Mesothelial cell of epicardium (in vitro differentiated cells): ENCODE data around the gene MLLT3. TPM values are rescaled to one million over a fixed set of nuclear protein-coding genes. Genes with fewer than 3 reads are reported as not detected.

Experiments used
- DNase-seq, 2 experiments: peaks; one replicate each; pipeline ENCODE4 v3.0.0; 2021; ENCODE audit warnings: low spot score in 2 of 2; ENCODE audit not compliant: unreplicated experiment in 2 of 2
- H3K27ac Mint-ChIP-seq: 2 replicates; pipeline ENCODE4 v1.8.0; 2021; ENCODE audit warnings: mixed read lengths
- H3K27me3 Mint-ChIP-seq: 2 replicates; pipeline ENCODE4 v1.8.0; 2021; ENCODE audit warnings: low read depth, mixed read lengths
- H3K36me3 Mint-ChIP-seq: 2 replicates; pipeline ENCODE4 v1.8.0; 2021; ENCODE audit warnings: mixed read lengths
- H3K4me1 Mint-ChIP-seq: 2 replicates; pipeline ENCODE4 v1.8.0; 2021; ENCODE audit warnings: mixed read lengths
- H3K4me3 Mint-ChIP-seq: 2 replicates; pipeline ENCODE4 v1.8.0; 2021; ENCODE audit warnings: mild to moderate bottlenecking, moderate library complexity, mixed read lengths
- H3K9me3 Mint-ChIP-seq: 2 replicates; pipeline ENCODE4 v1.8.0; 2021; ENCODE audit warnings: mixed read lengths
- CTCF ChIP-seq: fragments of 200-600 bp; sonication (generic); IDR thresholded peaks from one replicate; pipeline ENCODE4 v1.5.0; 2021; ENCODE audit warnings: antibody characterized with exemption; ENCODE audit not compliant: unreplicated experiment
- total RNA-seq: library from RNA; stranded (reverse); gene quantifications from 3 replicates; pipeline ENCODE4 v1.2.1, GENCODE V29; 2021

MLLT3 gene
- total RNA-seq, 1 donor from 2014 or later, result 45.8 TPM

DNA sequence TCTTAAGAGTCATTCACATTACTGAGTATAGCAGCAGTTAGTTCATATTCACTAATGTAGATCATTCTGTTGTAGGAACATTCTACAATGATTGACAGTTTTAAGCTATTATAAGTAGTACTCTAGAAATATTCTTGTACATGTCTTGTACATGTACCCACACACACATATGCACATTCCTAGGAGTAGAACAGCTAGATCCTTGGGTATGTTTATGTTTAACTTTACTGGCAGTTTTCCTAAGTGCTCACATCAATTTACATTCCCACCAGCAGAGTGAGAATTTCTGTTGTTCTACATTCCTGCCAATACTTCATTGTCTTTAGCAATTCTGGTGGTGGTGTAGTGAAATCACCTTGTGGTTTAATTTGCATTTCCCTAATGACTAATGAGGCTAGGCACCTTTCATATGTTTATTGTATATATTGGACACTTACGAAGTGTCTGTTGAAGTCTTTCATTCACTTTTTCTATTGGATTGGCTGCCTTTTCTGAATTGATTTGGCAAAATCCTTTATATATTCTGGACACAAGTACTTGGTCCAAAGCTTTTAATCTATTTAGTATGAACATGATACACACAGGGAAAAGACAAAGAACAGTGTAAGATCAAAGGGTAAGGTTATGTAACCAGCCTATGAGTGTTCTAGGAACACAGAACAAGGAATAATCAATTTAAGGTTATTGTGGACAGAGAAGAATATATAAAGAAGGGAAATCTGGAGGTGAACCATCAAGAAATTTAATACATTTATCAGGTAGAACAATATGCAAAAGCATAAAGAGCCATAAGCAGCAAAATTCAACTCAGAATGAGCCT, 95.6 kb downstream of the MLLT3 start:
- Mint-ChIP-seq H3K27ac (no peak overlapping the region), H3K36me3 (peaks cover 3% of the 10 kb centered on the region), H3K9me3 (peaks cover 4% of the 10 kb centered on the region), H3K4me1 (peaks cover 12% of the 10 kb centered on the region), H3K4me3 (no peak overlapping the region), H3K27me3 (no peaks in the 10 kb centered on the region)
- DNase-seq, result no peak
- no peak for TF ChIP-seq CTCF

GRCh38 chr9:20524776-20525175, 97.5 kb downstream of the MLLT3 start:
- peaks cover 4% of the 10 kb centered on the region for H3K9me3 Mint-ChIP-seq
- H3K27ac Mint-ChIP-seq, result no peak overlapping the region
- peaks cover 3% of the 10 kb centered on the region for H3K4me1 Mint-ChIP-seq
- H3K4me3 Mint-ChIP-seq, result no peak overlapping the region
- no peaks in the 10 kb centered on the region for H3K27me3 Mint-ChIP-seq
- DNase-seq, result no peak
- no peak for TF ChIP-seq CTCF
- peaks cover 3% of the 10 kb centered on the region for H3K36me3 Mint-ChIP-seq

DNA sequence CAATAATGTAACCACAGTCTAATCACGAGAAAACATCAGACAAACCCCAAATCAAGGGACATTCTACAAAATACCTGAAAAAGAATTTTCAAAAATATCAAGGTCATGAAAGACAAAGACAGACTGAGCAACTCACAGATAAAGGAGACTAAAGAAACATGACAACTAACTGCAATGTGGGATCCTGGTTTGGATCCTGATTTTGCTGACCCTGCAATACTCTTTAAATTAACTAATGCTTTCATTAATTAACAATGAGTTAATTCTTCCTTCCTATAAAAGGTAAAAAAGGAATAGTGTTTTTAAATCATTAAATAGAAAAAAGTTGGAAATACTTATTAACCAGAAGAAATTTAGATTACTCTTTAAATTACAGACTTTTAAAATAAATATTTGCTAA, 103.6 kb downstream of the MLLT3 start:
- Mint-ChIP-seq H3K27ac (no peak overlapping the region), H3K4me1 (peaks cover 5% of the 10 kb centered on the region), H3K4me3 (no peak overlapping the region), H3K36me3 (peaks cover 3% of the 10 kb centered on the region), H3K27me3 (no peaks in the 10 kb centered on the region), H3K9me3 (peaks cover 4% of the 10 kb centered on the region)
- no peak for TF ChIP-seq CTCF
- DNase-seq, result no peak

GRCh38 chr9:20513126-20513913, 109.0 kb downstream of the MLLT3 start:
- no peak for TF ChIP-seq CTCF
- DNase-seq, result no peak
- Mint-ChIP-seq H3K4me1 (peaks cover 15% of the 10 kb centered on the region), H3K27me3 (no peaks in the 10 kb centered on the region), H3K27ac (no peak overlapping the region), H3K36me3 (peaks cover 2% of the 10 kb centered on the region), H3K4me3 (no peak overlapping the region), H3K9me3 (peaks cover 4% of the 10 kb centered on the region)

DNA sequence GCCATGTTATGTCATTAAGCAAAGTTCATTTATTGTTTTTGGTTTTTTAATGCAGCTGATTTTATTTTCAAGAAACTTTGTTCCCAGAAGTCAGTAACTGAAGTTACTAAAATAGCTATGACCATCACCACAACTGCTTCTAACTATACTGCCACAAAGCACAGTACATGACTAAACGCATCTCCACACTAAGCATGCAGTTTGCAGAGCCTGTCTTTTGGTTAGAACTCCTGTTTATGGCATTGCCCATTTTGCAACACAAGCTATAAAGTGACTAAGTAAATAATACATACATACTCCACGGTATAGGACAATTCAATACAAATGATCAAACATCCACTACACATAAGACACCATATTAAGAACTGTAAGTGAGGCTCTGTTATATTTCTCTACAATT, 109.7 kb downstream of the MLLT3 start:
- Mint-ChIP-seq H3K27me3 (no peaks in the 10 kb centered on the region), H3K36me3 (peaks cover 2% of the 10 kb centered on the region), H3K9me3 (peaks cover 4% of the 10 kb centered on the region), H3K27ac (no peak overlapping the region), H3K4me1 (peaks cover 22% of the 10 kb centered on the region), H3K4me3 (no peak overlapping the region)
- no peak for TF ChIP-seq CTCF
- DNase-seq, result no peak
